Astrocyte of the spinal cord (primary cell): ENCODE data around the gene CSF1R.
"Not testable (repeated sequence)": the region's sequence is repeated elsewhere in the genome, so short reads cannot be mapped to it uniquely, and the experiment has no call there.

Source experiments
- DNase-seq: peaks from one replicate; pipeline ENCODE4 v3.0.0; 2011; ENCODE audit warnings: low read depth, low spot score
- H3K4me3 ChIP-seq: 2 replicates; pipeline ENCODE4 v1.5.1; 2011; ENCODE audit warnings: low read depth, mild to moderate bottlenecking, low read length, moderate library complexity
- CTCF ChIP-seq: IDR thresholded peaks from 2 replicates; pipeline ENCODE4 v1.5.1; 2012; ENCODE audit warnings: low read depth, mild to moderate bottlenecking, low read length, inconsistent platforms
- in situ Hi-C: cut with HindIII; loops from 2 replicates; pipeline ENCODE4 v1.10.0; 2017; ENCODE audit warnings: low sequenced_read_pairs

The CSF1R gene

GRCh38 chr5:150034662-150035061 lies 51.7 kb downstream of the CSF1R start:
- peak; percentile 89 for DNase-seq
- in situ Hi-C loops, result no loop called here
- no peak for TF ChIP-seq CTCF
- no peak overlapping the region for H3K4me3 ChIP-seq

- H3K4me3 ChIP-seq, result no peak overlapping the region
- in situ Hi-C loops, result no loop called here
- no peak for TF ChIP-seq CTCF
- DNase-seq, result no peak
These were observed 53.0 kb downstream of the CSF1R start for GRCh38 chr5:150033334-150033733.

- in situ Hi-C loops, H3K4me3 ChIP-seq, DNase-seq: not testable (repeated sequence)
These were observed 58.3 kb downstream of the CSF1R start for GRCh38 chr5:150028047-150028446.

GRCh38 chr5:150026682-150027172 lies 59.6 kb downstream of the CSF1R start:
- H3K4me3 ChIP-seq, result no peak overlapping the region
- in situ Hi-C loops, result no loop called here
- DNase-seq, result no peak
- TF ChIP-seq CTCF, result no peak

GRCh38 chr5:150024346-150024984 lies 61.9 kb downstream of the CSF1R start:
- no peak for DNase-seq
- H3K4me3 ChIP-seq, result no peak overlapping the region
- TF ChIP-seq CTCF, result no peak
- in situ Hi-C loops, result no loop called here

- TF ChIP-seq CTCF, result no peak
- DNase-seq, result no peak
- H3K4me3 ChIP-seq, result no peak overlapping the region
- in situ Hi-C loops, result no loop called here
These were observed 63.2 kb downstream of the CSF1R start for GRCh38 chr5:150023136-150023535.

- no peak for TF ChIP-seq CTCF
- no peak overlapping the region for H3K4me3 ChIP-seq
- in situ Hi-C loops, result no loop called here
- no peak for DNase-seq
These were observed 63.7 kb downstream of the CSF1R start for GRCh38 chr5:150022681-150023080.
